ENCODE data around the gene PASK. TPM values are rescaled to one million over a fixed set of nuclear protein-coding genes. Genes with fewer than 3 reads are reported as not detected.
A peak's percentile ranks its signal among the peaks of the same experiment; 100 is the strongest.

Gene PASK
- total RNA-seq, 6 donors from 2014 or later: 4.3 to 18.9 (median 13.8) TPM

DNA sequence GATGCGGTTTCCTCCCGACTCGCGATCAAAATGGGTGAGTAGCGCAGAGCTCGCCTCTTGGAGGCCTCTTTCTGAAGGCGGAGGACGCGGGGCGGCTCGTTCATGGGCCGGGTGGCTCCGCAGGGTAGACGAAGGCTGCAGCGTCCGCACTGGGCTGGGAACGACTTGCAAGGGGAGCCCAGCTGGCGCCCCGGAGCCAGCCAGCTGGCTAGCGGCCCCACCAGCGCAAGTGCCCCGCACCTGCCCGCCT is 328 bp upstream of the PASK start:
- no peak for ATAC-seq (ENCODE audit: low FRiP score in 2 of 2)
- no peak for DNase-seq
- Histone ChIP-seq H3K27me3 (no peaks in the 10 kb centered on the region), H3K36me3 (peaks cover 0 to 5% (median 4%) of the 10 kb centered on the region in 4 donors), H3K9me3 (no peaks in the 10 kb centered on the region), H3K27ac (peak overlapping the region; percentile 29 to 93 (median 70)), H3K4me3 (peak overlapping the region; percentile 86 to 99 (median 94)), H3K4me1 (peaks cover 19 to 32% (median 22%) of the 10 kb centered on the region in 4 donors)
- TF ChIP-seq EP300 (IDR thresholded peaks at IDR 0.05) (no peak), POLR2A (IDR thresholded peaks at IDR 0.05) (no peak), POLR2AphosphoS5 (IDR thresholded peaks at IDR 0.05) (no peak)
- TF ChIP-seq, protein P1, sequence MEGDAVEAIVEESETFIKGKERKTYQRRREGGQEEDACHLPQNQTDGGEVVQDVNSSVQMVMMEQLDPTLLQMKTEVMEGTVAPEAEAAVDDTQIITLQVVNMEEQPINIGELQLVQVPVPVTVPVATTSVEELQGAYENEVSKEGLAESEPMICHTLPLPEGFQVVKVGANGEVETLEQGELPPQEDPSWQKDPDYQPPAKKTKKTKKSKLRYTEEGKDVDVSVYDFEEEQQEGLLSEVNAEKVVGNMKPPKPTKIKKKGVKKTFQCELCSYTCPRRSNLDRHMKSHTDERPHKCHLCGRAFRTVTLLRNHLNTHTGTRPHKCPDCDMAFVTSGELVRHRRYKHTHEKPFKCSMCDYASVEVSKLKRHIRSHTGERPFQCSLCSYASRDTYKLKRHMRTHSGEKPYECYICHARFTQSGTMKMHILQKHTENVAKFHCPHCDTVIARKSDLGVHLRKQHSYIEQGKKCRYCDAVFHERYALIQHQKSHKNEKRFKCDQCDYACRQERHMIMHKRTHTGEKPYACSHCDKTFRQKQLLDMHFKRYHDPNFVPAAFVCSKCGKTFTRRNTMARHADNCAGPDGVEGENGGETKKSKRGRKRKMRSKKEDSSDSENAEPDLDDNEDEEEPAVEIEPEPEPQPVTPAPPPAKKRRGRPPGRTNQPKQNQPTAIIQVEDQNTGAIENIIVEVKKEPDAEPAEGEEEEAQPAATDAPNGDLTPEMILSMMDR (IDR thresholded peaks at IDR 0.05): no peak
- 0 to 3% methylated on average over 12 to 15 of the region's 23 CpGs for WGBS, 2 donors

DNA sequence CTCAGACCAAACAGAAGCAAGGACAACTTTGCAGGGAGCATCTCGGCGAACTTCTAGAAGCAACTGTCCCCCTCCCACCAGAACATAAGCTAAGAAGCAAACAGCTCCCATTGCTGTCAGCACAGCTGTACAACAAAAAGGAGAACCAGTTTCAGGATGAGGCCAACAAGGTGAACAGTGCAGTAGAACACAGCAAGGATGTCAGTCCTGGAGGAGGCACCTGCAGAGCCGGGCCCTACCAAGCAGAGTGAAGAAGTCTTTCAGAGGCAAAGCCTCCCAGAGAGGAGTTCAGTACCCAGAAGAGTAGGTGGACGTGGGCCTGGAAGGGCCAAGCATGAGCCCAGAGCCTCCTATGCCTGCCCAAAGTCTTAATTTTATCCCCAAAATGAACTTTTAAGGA is 1.0 kb downstream of the PASK start:
- no peaks in the 10 kb centered on the region for H3K9me3 ChIP-seq
- H3K36me3 ChIP-seq: peaks cover 0 to under 1% (median 0%) of the 10 kb centered on the region in 4 donors
- DNase-seq (no peak), ATAC-seq (ENCODE audit: low FRiP score in 2 of 2) (no peak)
- H3K4me1 ChIP-seq: peaks cover 19 to 32% (median 22%) of the 10 kb centered on the region in 4 donors
- no peaks in the 10 kb centered on the region for H3K27me3 ChIP-seq
- TF ChIP-seq, protein P1 (IDR thresholded peaks at IDR 0.05): no peak
- TF ChIP-seq POLR2AphosphoS5 (IDR thresholded peaks at IDR 0.05): no peak
- H3K4me3 ChIP-seq: peak overlapping the region in 2 of 4 donors; percentile 86 to 99
- H3K27ac ChIP-seq: no peak overlapping the region
- 85 to 94% methylated on average over 4 of the region's 4 CpGs for WGBS, 2 donors

GRCh38 chr2:241147336-241147735 is 1.9 kb downstream of the PASK start:
- H3K4me1 ChIP-seq: peaks cover 19 to 32% (median 22%) of the 10 kb centered on the region in 4 donors
- H3K9me3 ChIP-seq: no peaks in the 10 kb centered on the region
- H3K36me3 ChIP-seq: no peaks in the 10 kb centered on the region
- no peak for DNase-seq
- no peak overlapping the region for H3K4me3 ChIP-seq
- ATAC-seq (ENCODE audit: low FRiP score in 2 of 2): no peak
- 95 to 96% methylated on average over 3 of the region's 3 CpGs for WGBS, 2 donors
- H3K27ac ChIP-seq: no peak overlapping the region
- H3K27me3 ChIP-seq: no peaks in the 10 kb centered on the region
- TF ChIP-seq POLR2AphosphoS5 (IDR thresholded peaks at IDR 0.05) (no peak), EP300 (IDR thresholded peaks at IDR 0.05) (no peak)

GRCh38 chr2:241146286-241146685 is 3.0 kb downstream of the PASK start:
- H3K9me3 ChIP-seq: no peaks in the 10 kb centered on the region
- H3K27me3 ChIP-seq: no peaks in the 10 kb centered on the region
- DNase-seq (no peak), ATAC-seq (ENCODE audit: low FRiP score in 2 of 2) (no peak)
- H3K4me3 ChIP-seq: no peak overlapping the region
- WGBS, 2 donors: 86 to 87% methylated on average over 4 of the region's 4 CpGs
- no peaks in the 10 kb centered on the region for H3K36me3 ChIP-seq
- TF ChIP-seq, protein P1 (IDR thresholded peaks at IDR 0.05): no peak
- TF ChIP-seq POLR2A (IDR thresholded peaks at IDR 0.05): no peak
- no peak for TF ChIP-seq EP300 (IDR thresholded peaks at IDR 0.05)
- TF ChIP-seq POLR2AphosphoS5 (IDR thresholded peaks at IDR 0.05): no peak
- H3K27ac ChIP-seq: no peak overlapping the region
- H3K4me1 ChIP-seq: peaks cover 10 to 22% (median 15%) of the 10 kb centered on the region in 4 donors

- no peak for DNase-seq
- Histone ChIP-seq H3K4me3 (no peak overlapping the region), H3K4me1 (no peaks in the 10 kb centered on the region), H3K9me3 (no peaks in the 10 kb centered on the region), H3K36me3 (peaks cover 0 to 13% (median 3%) of the 10 kb centered on the region in 4 donors), H3K27me3 (no peaks in the 10 kb centered on the region), H3K27ac (no peak overlapping the region)
- ATAC-seq (ENCODE audit: low FRiP score in 2 of 2): no peak
- WGBS, 2 donors: 96 to 100% methylated on average over 5 to 9 of the region's 9 CpGs
- no peak for TF ChIP-seq POLR2A (IDR thresholded peaks at IDR 0.05)
- TF ChIP-seq, protein P1 (IDR thresholded peaks at IDR 0.05): no peak
- TF ChIP-seq EP300 (IDR thresholded peaks at IDR 0.05): no peak
- TF ChIP-seq POLR2AphosphoS5 (IDR thresholded peaks at IDR 0.05): no peak
These were observed 6.7 kb downstream of the PASK start for GRCh38 chr2:241142593-241142992.
